ENCODE data around the gene BANP. TPM values are rescaled to one million over a fixed set of nuclear protein-coding genes. Genes with fewer than 3 reads are reported as not detected.
"Not testable (repeated sequence)": the region's sequence is repeated elsewhere in the genome, so short reads cannot be mapped to it uniquely, and the experiment has no call there.

Gene BANP
- total RNA-seq, 2 donors from 2014 or later: 46.4 to 85.9 TPM

GRCh38 chr16:88070341-88070740 is 119.1 kb downstream of the BANP start:
- peak overlapping the region; percentile 35 for H3K27ac Mint-ChIP-seq

GRCh38 chr16:88070989-88071625 is 119.9 kb downstream of the BANP start:
- no peak for ATAC-seq (replicated peaks)
- Mint-ChIP-seq H3K4me1 (no peaks in the 10 kb centered on the region), H3K4me3 (no peak overlapping the region), H3K27me3 (no peaks in the 10 kb centered on the region), H3K27ac (no peak overlapping the region), H3K9me3 (no peaks in the 10 kb centered on the region), H3K36me3 (ENCODE audit: low read depth) (peaks cover 39% of the 10 kb centered on the region)

More at GRCh38 chr16:88070341-88070740, 119.1 kb downstream of the BANP start:
- peaks cover 36% of the 10 kb centered on the region for H3K36me3 Mint-ChIP-seq (ENCODE audit: low read depth)
- no peaks in the 10 kb centered on the region for H3K4me1 Mint-ChIP-seq
- H3K27me3 Mint-ChIP-seq: no peaks in the 10 kb centered on the region
- no peak for ATAC-seq (replicated peaks)
- no peaks in the 10 kb centered on the region for H3K9me3 Mint-ChIP-seq
- H3K4me3 Mint-ChIP-seq: no peak overlapping the region

- ATAC-seq (replicated peaks): no peak
- Mint-ChIP-seq H3K4me3 (no peak overlapping the region), H3K4me1 (no peaks in the 10 kb centered on the region), H3K9me3 (no peaks in the 10 kb centered on the region), H3K27me3 (no peaks in the 10 kb centered on the region), H3K27ac (no peak overlapping the region), H3K36me3 (ENCODE audit: low read depth) (peaks cover 47% of the 10 kb centered on the region)
Observed at GRCh38 chr16:88071908-88072307, 120.7 kb downstream of the BANP start.

DNA sequence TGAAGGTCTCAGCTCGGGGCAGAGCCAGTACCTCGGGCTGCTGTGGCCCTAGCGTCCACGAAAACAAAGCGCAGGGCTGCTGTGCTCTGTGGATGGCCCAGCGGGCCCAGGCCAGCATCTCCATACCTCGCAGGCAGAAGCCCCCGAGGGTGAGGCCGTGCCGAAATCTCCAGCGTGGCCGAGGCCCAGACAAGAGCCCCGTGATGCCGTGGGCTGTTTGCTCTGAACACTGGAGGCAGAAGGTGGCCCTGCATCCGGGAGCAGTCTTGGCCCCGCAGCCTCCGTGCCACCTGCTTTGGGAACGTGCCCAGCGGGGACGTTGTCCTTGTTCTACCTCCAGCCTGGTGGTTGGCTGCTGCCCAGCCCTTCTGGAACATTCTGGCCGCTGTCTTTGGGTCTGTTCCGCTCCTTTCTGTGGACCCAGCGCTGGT is 121.4 kb downstream of the BANP start:
- H3K27ac Mint-ChIP-seq: no peak overlapping the region
- peaks cover 54% of the 10 kb centered on the region for H3K36me3 Mint-ChIP-seq (ENCODE audit: low read depth)
- H3K9me3 Mint-ChIP-seq: no peaks in the 10 kb centered on the region
- no peak overlapping the region for H3K4me3 Mint-ChIP-seq
- no peak for ATAC-seq (replicated peaks)
- no peaks in the 10 kb centered on the region for H3K27me3 Mint-ChIP-seq
- H3K4me1 Mint-ChIP-seq: no peaks in the 10 kb centered on the region

DNA sequence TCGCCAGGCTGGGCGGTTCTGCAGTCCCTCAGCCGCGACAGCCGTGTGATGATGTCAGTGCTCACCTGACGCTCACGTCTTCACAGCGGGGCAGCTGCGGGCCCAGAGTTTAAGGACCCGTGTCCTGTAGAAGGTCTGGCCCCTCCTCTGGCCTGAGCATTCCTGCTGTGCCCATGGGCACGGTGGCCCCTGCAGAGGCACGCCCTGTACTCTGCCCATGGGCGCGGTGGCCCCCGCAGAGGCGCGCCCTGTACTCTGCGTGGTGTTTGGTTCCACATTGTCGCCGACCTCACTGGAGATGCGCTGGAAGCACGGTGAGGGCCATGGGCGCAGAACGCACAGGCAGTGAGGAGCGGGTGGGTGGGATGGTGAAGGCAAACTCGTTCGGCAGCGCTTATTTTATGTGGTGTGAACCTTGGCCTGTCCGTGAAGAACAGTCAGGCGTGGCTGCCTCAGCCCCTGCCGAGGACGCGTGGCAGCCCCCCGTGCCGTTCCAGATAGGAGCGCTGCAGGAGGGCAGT is 122.0 kb downstream of the BANP start:
- no peaks in the 10 kb centered on the region for H3K9me3 Mint-ChIP-seq
- no peak for ATAC-seq (replicated peaks)
- H3K27ac Mint-ChIP-seq: no peak overlapping the region
- no peaks in the 10 kb centered on the region for H3K4me1 Mint-ChIP-seq
- H3K27me3 Mint-ChIP-seq: no peaks in the 10 kb centered on the region
- H3K36me3 Mint-ChIP-seq (ENCODE audit: low read depth): peaks cover 61% of the 10 kb centered on the region
- no peak overlapping the region for H3K4me3 Mint-ChIP-seq

DNA sequence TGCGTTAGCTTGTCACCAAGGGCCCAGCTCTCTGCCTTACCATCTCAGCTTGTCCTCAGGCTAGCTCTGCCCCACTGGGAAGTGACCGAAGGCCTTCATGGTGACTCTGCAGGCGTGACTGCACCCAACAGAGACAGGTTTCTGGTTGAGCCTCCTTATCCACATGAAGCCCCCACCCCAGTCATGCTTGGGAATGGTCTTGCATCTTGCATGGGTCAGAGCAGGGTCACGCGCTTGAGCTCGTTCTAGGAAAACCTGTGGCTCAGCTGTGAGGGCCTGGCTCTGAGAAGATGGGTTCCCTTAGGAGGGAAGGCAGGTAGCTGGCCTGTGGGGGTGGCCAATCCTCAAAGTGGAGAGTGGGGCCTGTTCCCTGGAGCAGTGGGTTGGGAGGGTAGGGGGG is 122.8 kb downstream of the BANP start:
- Mint-ChIP-seq H3K4me1 (no peaks in the 10 kb centered on the region), H3K4me3 (no peak overlapping the region), H3K27ac (no peak overlapping the region), H3K27me3 (no peaks in the 10 kb centered on the region), H3K9me3 (no peaks in the 10 kb centered on the region), H3K36me3 (ENCODE audit: low read depth) (peaks cover 65% of the 10 kb centered on the region)
- no peak for ATAC-seq (replicated peaks)

DNA sequence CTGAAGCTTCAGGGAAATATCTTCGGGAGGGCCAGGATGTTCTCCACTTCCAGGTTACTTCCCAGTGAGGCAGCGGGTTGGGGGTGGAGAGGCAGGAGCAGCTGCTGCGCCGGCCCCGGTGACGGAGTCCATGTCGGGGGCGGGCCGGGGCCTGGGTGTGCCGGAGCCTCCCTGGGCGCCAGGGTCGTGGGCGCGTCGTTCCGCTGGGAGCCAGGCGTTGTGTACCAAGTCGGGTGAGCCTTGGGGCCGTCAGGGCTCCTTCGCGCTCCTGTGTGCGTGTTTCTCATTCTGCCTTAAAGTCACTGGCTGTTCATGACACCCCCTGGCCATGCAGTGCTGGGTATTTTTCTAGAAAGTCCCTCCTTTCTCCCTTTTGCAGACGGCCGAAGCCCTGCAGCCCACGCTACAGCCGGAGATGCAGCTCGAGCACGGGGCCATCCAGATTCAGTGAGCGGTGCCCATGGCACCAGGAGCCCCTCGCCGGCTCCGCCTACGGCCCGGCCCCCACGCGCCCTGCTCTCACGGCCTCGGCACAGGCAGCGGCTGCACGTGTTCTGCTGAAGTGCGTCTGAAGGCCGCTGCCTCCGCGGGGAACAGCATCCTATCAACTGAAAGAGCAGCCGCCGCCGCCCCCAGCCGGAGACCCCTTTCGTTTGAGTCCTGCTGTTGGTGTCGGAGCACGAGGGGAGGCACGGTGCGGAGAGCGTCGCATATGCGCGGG is 125.1 kb downstream of the BANP start:
- H3K4me1 Mint-ChIP-seq: no peaks in the 10 kb centered on the region
- H3K27me3 Mint-ChIP-seq: no peaks in the 10 kb centered on the region
- no peak overlapping the region for H3K27ac Mint-ChIP-seq
- no peaks in the 10 kb centered on the region for H3K9me3 Mint-ChIP-seq
- H3K4me3 Mint-ChIP-seq: no peak overlapping the region
- H3K36me3 Mint-ChIP-seq (ENCODE audit: low read depth): peaks cover 60% of the 10 kb centered on the region
- no peak for ATAC-seq (replicated peaks)

DNA sequence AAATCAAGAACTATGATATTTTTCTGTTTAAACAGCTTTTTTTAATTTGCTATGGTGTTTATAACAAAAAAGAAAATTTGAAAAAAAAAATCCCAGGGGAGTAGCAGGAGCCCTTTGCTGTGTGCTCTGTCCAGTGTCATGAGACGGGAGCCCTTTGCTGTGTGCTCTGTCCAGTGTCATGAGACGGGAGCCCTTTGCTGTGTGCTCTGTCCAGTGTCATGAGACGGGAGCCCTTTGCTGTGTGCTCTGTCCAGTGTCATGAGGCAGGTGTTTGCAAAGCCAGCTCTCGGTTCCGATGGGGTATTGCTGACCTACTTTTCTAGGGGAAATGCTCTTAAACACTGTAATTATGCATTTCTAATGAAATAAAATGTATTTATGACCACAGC is 125.7 kb downstream of the BANP start:
- H3K4me3 Mint-ChIP-seq; H3K27ac Mint-ChIP-seq; H3K4me1 Mint-ChIP-seq; H3K27me3 Mint-ChIP-seq; ATAC-seq (replicated peaks); H3K9me3 Mint-ChIP-seq: not testable (repeated sequence)
- H3K36me3 Mint-ChIP-seq (ENCODE audit: low read depth): peaks cover 60% of the 10 kb centered on the region

GRCh38 chr16:88077328-88078108 is 126.3 kb downstream of the BANP start:
- ATAC-seq (replicated peaks): no peak
- Mint-ChIP-seq H3K4me3 (no peak overlapping the region), H3K4me1 (no peaks in the 10 kb centered on the region), H3K36me3 (ENCODE audit: low read depth) (peaks cover 56% of the 10 kb centered on the region), H3K9me3 (no peaks in the 10 kb centered on the region), H3K27ac (no peak overlapping the region), H3K27me3 (no peaks in the 10 kb centered on the region)

DNA sequence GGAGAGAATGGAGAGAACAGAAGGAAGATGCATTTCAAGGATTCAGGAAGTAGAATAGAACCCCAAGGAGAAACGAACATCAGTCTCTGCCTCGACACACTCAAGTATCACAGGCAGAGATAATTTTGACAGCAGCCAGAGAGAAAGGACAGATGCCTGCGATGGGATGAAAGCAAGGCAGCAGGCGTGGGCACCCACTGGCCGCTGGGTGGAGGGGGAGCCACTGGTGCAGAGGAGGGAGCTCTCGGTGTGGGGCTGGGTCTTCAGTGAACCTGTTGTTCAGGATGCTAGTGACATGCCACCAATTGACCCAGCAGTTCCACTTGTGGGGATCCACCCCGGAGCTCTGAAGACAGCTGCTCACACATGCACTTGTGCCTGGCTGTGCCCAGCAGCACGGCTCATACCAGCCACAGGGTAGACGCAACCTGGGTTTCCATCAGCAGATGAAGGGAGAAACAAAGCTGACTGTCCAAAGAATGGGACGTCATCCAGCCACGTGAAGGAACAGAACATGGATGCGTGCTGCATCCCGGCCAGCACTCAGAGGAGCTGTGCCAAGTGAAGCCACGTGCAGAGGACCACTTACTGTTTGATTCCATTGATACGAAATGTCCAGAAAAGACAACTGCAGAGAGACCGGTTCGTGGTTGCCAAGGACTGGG is 127.0 kb downstream of the BANP start:
- ATAC-seq (replicated peaks): no peak
- Mint-ChIP-seq H3K27me3 (no peaks in the 10 kb centered on the region), H3K27ac (no peak overlapping the region), H3K9me3 (no peaks in the 10 kb centered on the region), H3K4me1 (no peaks in the 10 kb centered on the region), H3K36me3 (ENCODE audit: low read depth) (peaks cover 55% of the 10 kb centered on the region), H3K4me3 (no peak overlapping the region)

DNA sequence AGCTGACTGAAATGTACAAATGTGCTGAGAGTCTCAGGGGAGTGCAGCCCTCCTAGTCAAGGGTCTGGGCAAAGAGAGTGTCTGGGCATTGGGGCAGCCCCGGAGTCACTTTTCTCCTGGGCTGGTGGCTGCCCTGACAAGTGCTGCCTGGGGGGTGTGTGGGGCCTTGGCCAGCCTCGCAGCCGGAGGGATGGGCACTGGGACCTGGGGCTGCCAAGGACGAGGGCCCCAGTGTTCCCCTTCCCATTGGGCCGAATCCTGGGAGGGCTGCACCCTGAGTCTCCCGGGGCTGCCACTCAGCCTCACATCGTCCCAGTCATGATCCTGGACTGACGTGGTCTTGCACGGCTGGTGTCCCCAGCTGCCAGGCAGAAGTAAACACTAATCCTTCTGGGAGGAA is 132.3 kb downstream of the BANP start:
- Mint-ChIP-seq H3K27me3 (no peaks in the 10 kb centered on the region), H3K27ac (peak overlapping the region; percentile 40), H3K4me3 (no peak overlapping the region), H3K36me3 (ENCODE audit: low read depth) (peaks cover 18% of the 10 kb centered on the region), H3K4me1 (no peaks in the 10 kb centered on the region), H3K9me3 (no peaks in the 10 kb centered on the region)
- ATAC-seq (replicated peaks): no peak

- ATAC-seq (replicated peaks): no peak
- H3K4me3 Mint-ChIP-seq: no peak overlapping the region
- H3K9me3 Mint-ChIP-seq: no peaks in the 10 kb centered on the region
- no peak overlapping the region for H3K27ac Mint-ChIP-seq
- no peaks in the 10 kb centered on the region for H3K27me3 Mint-ChIP-seq
- H3K36me3 Mint-ChIP-seq (ENCODE audit: low read depth): peaks cover 9% of the 10 kb centered on the region
- no peaks in the 10 kb centered on the region for H3K4me1 Mint-ChIP-seq
Observed at GRCh38 chr16:88084881-88085280, 133.6 kb downstream of the BANP start.

GRCh38 chr16:88086571-88087516 is 135.6 kb downstream of the BANP start:
- H3K27me3 Mint-ChIP-seq: no peaks in the 10 kb centered on the region
- H3K36me3 Mint-ChIP-seq (ENCODE audit: low read depth): no peaks in the 10 kb centered on the region
- no peaks in the 10 kb centered on the region for H3K4me1 Mint-ChIP-seq
- peak overlapping the region; percentile 30 for H3K27ac Mint-ChIP-seq
- H3K4me3 Mint-ChIP-seq: no peak overlapping the region
- ATAC-seq (replicated peaks): no peak
- H3K9me3 Mint-ChIP-seq: no peaks in the 10 kb centered on the region

All from activated T-helper 17 cell treated with anti-CD3 and anti-CD28 coated beads, Interleukin-2, amount 50 U/mL, for 72 hours (primary cell).